Left colon (tissue), 2 donors: ENCODE results near the gene PSME3IP1. TPM values are rescaled to one million over a fixed set of nuclear protein-coding genes. Genes with fewer than 3 reads are reported as not detected.
"Not testable (repeated sequence)": the region's sequence is repeated elsewhere in the genome, so short reads cannot be mapped to it uniquely, and the experiment has no call there.

ENCODE experiments used
- ATAC-seq: fragments of 200-7000 bp; cut with Tn5 transposase; one replicate; pipeline ENCODE4 v1.9.1; 2020; ENCODE audit warnings: mild to moderate bottlenecking, moderate library complexity
- DNase-seq, 2 donors: peaks; one replicate each; pipeline ENCODE4 v3.0.0-alpha.2; 2020
- intact Hi-C, 2 donors: fragments of 100-400 bp; cut with DNase I in 1 of 2; cut with micrococcal nuclease in 1 of 2; formaldehyde crosslinking; loops; one replicate each; pipeline versions ENCODE4 v1.11.2 to v1.14.0; 2022; cut with DNase I, micrococcal nuclease
- total RNA-seq, 2 donors: library from RNA; stranded (reverse); fragmentation: NEBNext Ultra II Directional; extraction: Animal tissue kit (Norgen Biotek cat#: 25700); gene quantifications; one replicate each; pipeline ENCODE4 v1.2.1, GENCODE V29; 2021
- donor health status: DM: no; HTN: no; CAD: no.
- donor health status: DM: yes; HTN: yes; CAD: no.

PSME3IP1 gene
- total RNA-seq, 2 donors from 2014 or later: 90.6 to 107 TPM

GRCh38 chr16:57112403-57113041, 73.3 kb downstream of the PSME3IP1 start:
- DNase-seq (no peak), ATAC-seq (no peak)
- intact Hi-C loops: no loop called here

- ATAC-seq (peak; percentile 84), DNase-seq (no peak)
- intact Hi-C loops: no loop called here
Measured at GRCh38 chr16:57111420-57111819, 74.4 kb downstream of the PSME3IP1 start.

- intact Hi-C loops: no loop called here
- no peak for ATAC-seq
- no peak for DNase-seq
Measured at GRCh38 chr16:57110937-57111336, 74.9 kb downstream of the PSME3IP1 start.

- ATAC-seq, intact Hi-C loops, DNase-seq: not testable (repeated sequence)
Measured at GRCh38 chr16:57109259-57110105, 76.4 kb downstream of the PSME3IP1 start.

- intact Hi-C loops: no loop called here
- ATAC-seq (no peak), DNase-seq (no peak)
Measured at GRCh38 chr16:57108432-57108831, 77.4 kb downstream of the PSME3IP1 start.

- intact Hi-C loops: no loop called here
- DNase-seq: no peak
- ATAC-seq: no peak
Measured at GRCh38 chr16:57107321-57107922, 78.4 kb downstream of the PSME3IP1 start.

GRCh38 chr16:57106767-57107166, 79.1 kb downstream of the PSME3IP1 start:
- no peak for ATAC-seq
- no peak for DNase-seq
- intact Hi-C loops: no loop called here

GRCh38 chr16:57105184-57105583, 80.7 kb downstream of the PSME3IP1 start:
- no peak for DNase-seq
- no peak for ATAC-seq
- intact Hi-C loops: no loop called here

GRCh38 chr16:57104706-57105105, 81.1 kb downstream of the PSME3IP1 start:
- intact Hi-C loops: no loop called here
- ATAC-seq: no peak

GRCh38 chr16:57102888-57103851, 82.7 kb downstream of the PSME3IP1 start:
- ATAC-seq (no peak), DNase-seq (no peak)
- intact Hi-C loops: no loop called here

More at GRCh38 chr16:57104706-57105105, 81.1 kb downstream of the PSME3IP1 start:
- DNase-seq: no peak

Other genes with a start within 250 kb of the PSME3IP1 start
- gene CETP, start 224.1 kb downstream of the PSME3IP1 start, total RNA-seq: under 1 TPM in 1 of 2 donors, not detected in 1; 0.28 TPM
- 100 to 1,000 TPM in 1 of 2 donors, 10 to 100 TPM in 1; 57.7 to 125 TPM for gene NLRC5, start 196.5 kb downstream of the PSME3IP1 start, total RNA-seq
- gene CPNE2, start 93.5 kb downstream of the PSME3IP1 start, total RNA-seq: 10 to 100 TPM; 73.2 to 91.0 TPM
- 10 to 100 TPM; 49.1 to 53.0 TPM for gene RSPRY1, start 290 bp upstream of the PSME3IP1 start, total RNA-seq
- 10 to 100 TPM; 32.3 to 35.3 TPM for gene ARL2BP, start 59.2 kb upstream of the PSME3IP1 start, total RNA-seq
- gene PLLP, start 98.6 kb upstream of the PSME3IP1 start, total RNA-seq: 10 to 100 TPM; 15.8 to 18.1 TPM
- gene CCL22, start 172.7 kb upstream of the PSME3IP1 start, total RNA-seq: under 1 TPM in 1 of 2 donors, not detected in 1; 0.45 TPM
- gene CX3CL1, start 186.5 kb upstream of the PSME3IP1 start, total RNA-seq: 1 to 10 TPM; 2.9 to 4.7 TPM
- not detected for gene CCL17, start 218.7 kb upstream of the PSME3IP1 start, total RNA-seq